NCI-H2081 treated with DMSO at 0.1 percent for 48 hours (cell line): ENCODE measurements around the gene TRPM6.
"Not testable (repeated sequence)": the region's sequence is repeated elsewhere in the genome, so short reads cannot be mapped to it uniquely, and the experiment has no call there.

Experiments
- DNase-seq: peaks from one replicate; lab custom pipeline; 2025; lab: John Stamatoyannopoulos, UW

The TRPM6 gene

GRCh38 chr9:74856989-74857388 lies 30.7 kb downstream of the TRPM6 start:
- DNase-seq, result no peak

GRCh38 chr9:74855072-74855471 lies 32.6 kb downstream of the TRPM6 start:
- DNase-seq, result no peak

GRCh38 chr9:74853024-74853423 lies 34.7 kb downstream of the TRPM6 start:
- DNase-seq, result not testable (repeated sequence)

- DNase-seq, result no peak
These were observed 39.6 kb downstream of the TRPM6 start for GRCh38 chr9:74848153-74848525.

GRCh38 chr9:74847478-74848152 lies 40.1 kb downstream of the TRPM6 start:
- DNase-seq, result no peak

- no peak for DNase-seq
These were observed 41.0 kb downstream of the TRPM6 start for GRCh38 chr9:74846766-74847165.

GRCh38 chr9:74838351-74838750 lies 49.4 kb downstream of the TRPM6 start:
- DNase-seq, result no peak

GRCh38 chr9:74824654-74825053 lies 63.1 kb downstream of the TRPM6 start:
- DNase-seq, result no peak

GRCh38 chr9:74821636-74822035 lies 66.1 kb downstream of the TRPM6 start:
- no peak for DNase-seq

GRCh38 chr9:74817816-74818215 lies 69.9 kb downstream of the TRPM6 start:
- no peak for DNase-seq

GRCh38 chr9:74817281-74817810 lies 70.4 kb downstream of the TRPM6 start:
- no peak for DNase-seq

- DNase-seq, result no peak
These were observed 77.5 kb downstream of the TRPM6 start for GRCh38 chr9:74810200-74810599.

GRCh38 chr9:74804018-74804385 lies 83.7 kb downstream of the TRPM6 start:
- no peak for DNase-seq

GRCh38 chr9:74803376-74804017 lies 84.2 kb downstream of the TRPM6 start:
- DNase-seq, result no peak

GRCh38 chr9:74800226-74800625 lies 87.5 kb downstream of the TRPM6 start:
- DNase-seq, result peak; percentile 49

GRCh38 chr9:74795803-74796202 lies 91.9 kb downstream of the TRPM6 start:
- no peak for DNase-seq

- DNase-seq, result no peak
These were observed 92.6 kb downstream of the TRPM6 start for GRCh38 chr9:74795081-74795480.

- no peak for DNase-seq
These were observed 103.2 kb downstream of the TRPM6 start for GRCh38 chr9:74784506-74784905.

GRCh38 chr9:74783408-74783807 lies 104.3 kb downstream of the TRPM6 start:
- no peak for DNase-seq

GRCh38 chr9:74777136-74777879 lies 110.4 kb downstream of the TRPM6 start:
- no peak for DNase-seq

- no peak for DNase-seq
These were observed 112.3 kb downstream of the TRPM6 start for GRCh38 chr9:74775396-74775795.

GRCh38 chr9:74773886-74774479 lies 113.7 kb downstream of the TRPM6 start:
- DNase-seq, result peak; percentile 37

GRCh38 chr9:74772121-74772520 lies 115.6 kb downstream of the TRPM6 start:
- DNase-seq, result no peak
